GM12878 (cell line): ENCODE results near the gene NFATC1. TPM values are rescaled to one million over a fixed set of nuclear protein-coding genes. Genes with fewer than 3 reads are reported as not detected.

Source experiments
- CBX5 ChIP-seq: sonication (generic); IDR thresholded peaks from 2 replicates; pipeline ENCODE4 v1.6.1; 2016; ENCODE audit warnings: low read depth, moderate library complexity, mild to moderate bottlenecking, inconsistent platforms
- CEBPB ChIP-seq, 2 experiments: fragments of 150-350 bp in 1 of 2; IDR thresholded peaks; 2 replicates each; pipeline ENCODE4 v1.6.1; 2012 to 2014; ENCODE audit warnings: low read depth in 2 of 2, low read length in 2 of 2, borderline replicate concordance in 1 of 2, inconsistent platforms in 1 of 2
- EGR1 ChIP-seq, 2 experiments: IDR thresholded peaks; 1 replicate in 1 of 2; 2 replicates in 1 of 2; pipeline ENCODE4 v1.6.1; 2011 to 2012; ENCODE audit warnings: low read depth in 2 of 2, low read length in 2 of 2, borderline replicate concordance in 1 of 2, mild to moderate bottlenecking in 1 of 2, moderate library complexity in 1 of 2
- ESRRA ChIP-seq: IDR thresholded peaks from 2 replicates; pipeline ENCODE4 v1.6.1; 2012; ENCODE audit warnings: mild to moderate bottlenecking, low read length, improper control_type of control experiment
- ETV6 ChIP-seq, 2 experiments: fragments of 450-650 bp in 1 of 2; IDR thresholded peaks in 1 of 2; conservative IDR thresholded peaks in 1 of 2; 2 replicates each; pipeline ENCODE4 v1.6.1; 2014; ENCODE audit warnings: antibody characterized with exemption in 1 of 2, borderline replicate concordance in 1 of 2, low read depth in 1 of 2, mild to moderate bottlenecking in 1 of 2, moderate library complexity in 1 of 2
- IKZF1 ChIP-seq: fragments of 450-650 bp; conservative IDR thresholded peaks from 2 replicates; pipeline ENCODE4 v1.6.1; 2017; ENCODE audit warnings: antibody characterized with exemption, mild to moderate bottlenecking
- KAT2A ChIP-seq: conservative IDR thresholded peaks from 2 replicates; pipeline ENCODE4 v1.6.1; 2011; ENCODE audit warnings: low read depth, low read length; ENCODE audit not compliant: control insufficient read depth
- NFYA ChIP-seq: IDR thresholded peaks from 2 replicates; pipeline ENCODE4 v1.6.1; 2011; ENCODE audit warnings: low read depth, mild to moderate bottlenecking, low read length, improper control_type of control experiment, borderline replicate concordance
- NKRF ChIP-seq: fragments of 450-650 bp; conservative IDR thresholded peaks from 2 replicates; pipeline ENCODE4 v1.6.1; 2017; ENCODE audit warnings: mild to moderate bottlenecking, moderate library complexity
- PAX8 ChIP-seq: fragments of 450-650 bp; IDR thresholded peaks from 2 replicates; pipeline ENCODE4 v1.6.1; 2017; ENCODE audit warnings: mild to moderate bottlenecking, moderate library complexity
- PML ChIP-seq: IDR thresholded peaks from 2 replicates; pipeline ENCODE4 v1.6.1; 2012; ENCODE audit warnings: low read length, inconsistent platforms
- POLR2A ChIP-seq: IDR thresholded peaks from 2 replicates; pipeline ENCODE4 v1.6.1; 2011; ENCODE audit warnings: low read depth, mild to moderate bottlenecking, low read length
- RB1 ChIP-seq: fragments of 450-650 bp; formaldehyde crosslinking; IDR thresholded peaks from 2 replicates; pipeline ENCODE4 v1.6.1; 2017; ENCODE audit warnings: mild to moderate bottlenecking, borderline replicate concordance
- RUNX3 ChIP-seq: IDR thresholded peaks from 2 replicates; pipeline ENCODE4 v1.6.1; 2012; ENCODE audit warnings: low read length, inconsistent platforms
- SMARCA5 ChIP-seq: fragments of 450-650 bp; IDR thresholded peaks from 2 replicates; pipeline ENCODE4 v1.6.1; 2017; ENCODE audit warnings: mild to moderate bottlenecking
- STAT3 ChIP-seq: IDR thresholded peaks from 2 replicates; pipeline ENCODE4 v1.6.1; 2011; ENCODE audit warnings: low read depth, low read length, improper control_type of control experiment
- TCF3 ChIP-seq: IDR thresholded peaks from 2 replicates; pipeline ENCODE4 v1.6.1; 2012; ENCODE audit warnings: low read depth, mild to moderate bottlenecking, low read length, borderline replicate concordance; ENCODE audit not compliant: insufficient read depth
- ZBTB40 ChIP-seq: fragments of 450-650 bp; IDR thresholded peaks from 2 replicates; pipeline ENCODE4 v1.6.1; 2016; ENCODE audit warnings: mild to moderate bottlenecking, moderate library complexity, borderline replicate concordance
- polyA plus RNA-seq, 11 experiments: library from polyadenylated mRNA; depleted of rRNA in 4 of 11; unstranded in 6 of 11; stranded (reverse) in 5 of 11; fragments of >200 nt; fragmentation: Nextera tagmentation in 4 of 11; fragmentation: Illumina TruSeq in 1 of 11; extraction: Ambion mirVana in 4 of 11; extraction: Trizol in 1 of 11; gene quantifications; 1 replicate in 1 of 11; 2 replicates in 10 of 11; pipeline versions ENCODE4 v1.2.1 to v1.2.3, GENCODE V29; 2011 to 2016; ENCODE audit warnings: inconsistent platforms in 2 of 11, missing spikeins in 2 of 11, low read depth in 1 of 11
- total RNA-seq, 4 experiments: library from RNA; depleted of rRNA in 3 of 4; stranded (reverse); fragments of >200 nt in 3 of 4; fragmentation: Illumina TruSeq in 1 of 4; extraction: Trizol in 1 of 4; gene quantifications; 2 replicates each; pipeline versions ENCODE4 v1.2.1 to v1.2.3, GENCODE V29; 2013 to 2021
- TF ChIP-seq, protein P1 (sequence below): fragments of 450-650 bp; IDR thresholded peaks from 2 replicates; pipeline ENCODE4 v1.6.1; 2018; ENCODE audit warnings: mild to moderate bottlenecking, low read depth, moderate library complexity; ENCODE audit not compliant: partially characterized antibody
- TF ChIP-seq, protein P2 (sequence below): fragments of 450-650 bp; IDR thresholded peaks from 2 replicates; pipeline ENCODE4 v1.6.1; 2017; ENCODE audit warnings: low read depth, mild to moderate bottlenecking, moderate library complexity

Gene NFATC1
- total and polyA plus RNA-seq, 10 of the 15 experiments (the other 5 are each of a cell fraction or from before 2014, with no cell fraction given) = 0.84 to 20.8 (median 5.1) TPM

DNA sequence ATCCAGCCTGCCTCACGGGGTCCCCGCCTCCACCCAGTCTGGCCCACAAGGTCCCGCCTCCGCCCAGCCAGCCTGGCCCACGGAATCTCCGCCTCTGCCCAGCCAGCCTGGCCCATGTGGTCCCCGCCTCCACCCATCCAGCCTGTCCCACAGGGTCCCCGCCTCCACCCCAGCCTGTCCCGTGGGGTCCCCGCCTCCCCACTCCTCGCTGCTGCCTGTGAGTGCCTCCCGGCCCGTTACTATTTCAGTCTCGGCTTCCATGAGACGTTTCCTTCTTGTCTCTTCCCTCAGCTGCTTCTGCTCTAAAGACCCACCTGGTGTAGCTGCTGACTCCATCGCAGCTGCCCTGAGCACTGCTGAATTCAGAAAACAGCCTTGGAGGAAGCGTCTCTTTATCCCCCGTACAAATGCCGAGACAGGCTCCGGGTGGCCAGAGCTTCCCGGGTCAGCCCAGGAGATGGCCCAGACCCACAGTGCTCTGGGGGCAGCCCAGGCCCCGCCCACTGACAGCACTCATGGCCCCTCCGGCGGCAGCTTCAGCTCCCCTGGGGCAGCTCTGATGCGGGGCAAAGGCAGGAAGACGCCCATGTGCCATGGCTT lies 69.8 kb downstream of the NFATC1 start (continued):
- TF ChIP-seq, protein P1, sequence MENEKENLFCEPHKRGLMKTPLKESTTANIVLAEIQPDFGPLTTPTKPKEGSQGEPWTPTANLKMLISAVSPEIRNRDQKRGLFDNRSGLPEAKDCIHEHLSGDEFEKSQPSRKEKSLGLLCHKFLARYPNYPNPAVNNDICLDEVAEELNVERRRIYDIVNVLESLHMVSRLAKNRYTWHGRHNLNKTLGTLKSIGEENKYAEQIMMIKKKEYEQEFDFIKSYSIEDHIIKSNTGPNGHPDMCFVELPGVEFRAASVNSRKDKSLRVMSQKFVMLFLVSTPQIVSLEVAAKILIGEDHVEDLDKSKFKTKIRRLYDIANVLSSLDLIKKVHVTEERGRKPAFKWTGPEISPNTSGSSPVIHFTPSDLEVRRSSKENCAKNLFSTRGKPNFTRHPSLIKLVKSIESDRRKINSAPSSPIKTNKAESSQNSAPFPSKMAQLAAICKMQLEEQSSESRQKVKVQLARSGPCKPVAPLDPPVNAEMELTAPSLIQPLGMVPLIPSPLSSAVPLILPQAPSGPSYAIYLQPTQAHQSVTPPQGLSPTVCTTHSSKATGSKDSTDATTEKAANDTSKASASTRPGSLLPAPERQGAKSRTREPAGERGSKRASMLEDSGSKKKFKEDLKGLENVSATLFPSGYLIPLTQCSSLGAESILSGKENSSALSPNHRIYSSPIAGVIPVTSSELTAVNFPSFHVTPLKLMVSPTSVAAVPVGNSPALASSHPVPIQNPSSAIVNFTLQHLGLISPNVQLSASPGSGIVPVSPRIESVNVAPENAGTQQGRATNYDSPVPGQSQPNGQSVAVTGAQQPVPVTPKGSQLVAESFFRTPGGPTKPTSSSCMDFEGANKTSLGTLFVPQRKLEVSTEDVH = no peak
- TF ChIP-seq SMARCA5 (no peak), TCF3 (no peak), RUNX3 (0 out of 2 replicates have a peak, but pooled peaks have one; percentile 9), CBX5 (no peak), NKRF (no peak), NFYA (no peak), STAT3 (no peak), POLR2A (peak; percentile 40; the same call in 1 of the 2 replicates), CEBPB (IDR thresholded peaks at IDR 0.05; ENCODE audit: borderline replicate concordance in 1 of 2, low read depth in 2 of 2, low read length in 2 of 2) (no peak), EGR1 (IDR thresholded peaks at IDR 0.05; ENCODE audit: borderline replicate concordance in 1 of 2, low read depth in 2 of 2, low read length in 2 of 2) (peak in 1 of 2 experiments; percentile 49; a peak in 1 of 3 replicates), IKZF1 (no peak), RB1 (no peak), PAX8 (no peak), KAT2A (no peak), PML (no peak), ETV6 (conservative IDR thresholded peaks at IDR 0.05 in 1 of 2, IDR thresholded peaks at IDR 0.05 in 1 of 2; ENCODE audit: borderline replicate concordance in 1 of 2, low read depth in 1 of 2) (no peak), ESRRA (no peak), ZBTB40 (no peak)
- TF ChIP-seq, protein P2, sequence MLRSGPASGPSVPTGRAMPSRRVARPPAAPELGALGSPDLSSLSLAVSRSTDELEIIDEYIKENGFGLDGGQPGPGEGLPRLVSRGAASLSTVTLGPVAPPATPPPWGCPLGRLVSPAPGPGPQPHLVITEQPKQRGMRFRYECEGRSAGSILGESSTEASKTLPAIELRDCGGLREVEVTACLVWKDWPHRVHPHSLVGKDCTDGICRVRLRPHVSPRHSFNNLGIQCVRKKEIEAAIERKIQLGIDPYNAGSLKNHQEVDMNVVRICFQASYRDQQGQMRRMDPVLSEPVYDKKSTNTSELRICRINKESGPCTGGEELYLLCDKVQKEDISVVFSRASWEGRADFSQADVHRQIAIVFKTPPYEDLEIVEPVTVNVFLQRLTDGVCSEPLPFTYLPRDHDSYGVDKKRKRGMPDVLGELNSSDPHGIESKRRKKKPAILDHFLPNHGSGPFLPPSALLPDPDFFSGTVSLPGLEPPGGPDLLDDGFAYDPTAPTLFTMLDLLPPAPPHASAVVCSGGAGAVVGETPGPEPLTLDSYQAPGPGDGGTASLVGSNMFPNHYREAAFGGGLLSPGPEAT = no peak
